ENCODE measurements around the gene RNU5B-1.
"Not testable (repeated sequence)": the region's sequence is repeated elsewhere in the genome, so short reads cannot be mapped to it uniquely, and the experiment has no call there.

RNU5B-1 gene

GRCh38 chr15:65344914-65345275, 40.4 kb downstream of the RNU5B-1 start:
- DNase-seq, result no peak

- DNase-seq, result no peak
Measured at GRCh38 chr15:65346856-65347598, 42.5 kb downstream of the RNU5B-1 start.

GRCh38 chr15:65347756-65348155, 43.3 kb downstream of the RNU5B-1 start:
- not testable (repeated sequence) for DNase-seq

GRCh38 chr15:65349338-65349737, 44.9 kb downstream of the RNU5B-1 start:
- no peak for DNase-seq

GRCh38 chr15:65351972-65352371, 47.5 kb downstream of the RNU5B-1 start:
- DNase-seq, result not testable (repeated sequence)

All from DMS53 (cell line).